ENCODE data around the gene IQGAP1.
"Not testable (repeated sequence)": the region's sequence is repeated elsewhere in the genome, so short reads cannot be mapped to it uniquely, and the experiment has no call there.

Gene IQGAP1

DNA sequence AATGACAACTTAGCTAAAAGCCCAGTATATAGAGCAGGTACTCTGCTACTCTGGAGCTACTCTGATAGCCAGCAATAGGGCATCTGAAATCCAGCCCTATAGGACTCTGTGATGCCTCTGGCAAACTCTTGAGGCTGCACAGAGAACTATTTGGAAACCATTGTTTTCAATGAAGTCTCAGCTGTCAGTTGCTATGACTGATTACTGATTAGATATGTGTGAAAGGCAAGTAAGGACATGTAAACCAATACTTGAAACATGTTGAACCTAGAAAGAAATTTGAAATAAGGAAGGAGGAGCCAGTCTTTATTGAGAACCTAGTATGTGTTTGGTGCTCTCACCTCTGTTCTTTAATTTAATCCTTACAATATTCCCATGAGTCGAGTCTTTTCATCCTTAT, 101.5 kb downstream of the IQGAP1 start:
- no peak for DNase-seq

DNA sequence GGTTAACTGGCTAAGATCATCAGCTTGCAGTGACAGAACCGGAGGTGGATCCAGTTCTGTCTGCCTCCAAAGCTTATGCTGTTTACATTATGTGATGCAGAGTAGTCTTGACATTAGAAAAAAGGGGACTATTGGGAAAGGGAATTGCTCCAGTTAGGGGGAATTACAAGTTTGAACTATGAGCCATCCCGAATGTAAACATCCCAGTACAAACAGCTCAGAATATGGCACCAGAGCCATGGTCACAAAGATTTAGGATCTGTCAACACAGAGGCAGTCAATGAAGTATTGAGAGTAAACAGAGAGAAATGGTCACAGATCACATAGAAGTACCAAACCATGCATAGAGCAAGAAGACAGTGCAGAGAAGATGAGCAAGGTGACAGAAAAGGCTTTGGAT, 101.9 kb downstream of the IQGAP1 start:
- DNase-seq: no peak

DNA sequence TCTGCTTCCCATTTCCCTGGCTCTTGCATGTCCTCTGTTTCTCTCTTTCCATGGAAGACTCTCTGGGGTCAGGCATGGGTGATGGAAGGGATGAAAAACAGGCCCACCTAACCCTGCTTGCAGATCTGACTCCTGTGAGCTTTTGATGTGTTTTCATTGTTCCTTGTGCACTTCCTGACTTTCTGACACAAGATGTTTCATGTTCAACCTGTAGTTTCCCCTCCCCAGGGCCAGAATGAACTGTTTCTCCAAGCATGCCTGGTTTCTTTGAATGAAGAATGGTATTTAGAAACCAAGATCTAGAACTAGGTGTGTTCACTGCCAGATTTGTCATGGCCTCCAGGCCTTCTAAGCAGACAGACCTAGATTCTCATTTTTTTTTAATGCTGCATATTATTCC, 105.6 kb downstream of the IQGAP1 start:
- DNase-seq: no peak

DNA sequence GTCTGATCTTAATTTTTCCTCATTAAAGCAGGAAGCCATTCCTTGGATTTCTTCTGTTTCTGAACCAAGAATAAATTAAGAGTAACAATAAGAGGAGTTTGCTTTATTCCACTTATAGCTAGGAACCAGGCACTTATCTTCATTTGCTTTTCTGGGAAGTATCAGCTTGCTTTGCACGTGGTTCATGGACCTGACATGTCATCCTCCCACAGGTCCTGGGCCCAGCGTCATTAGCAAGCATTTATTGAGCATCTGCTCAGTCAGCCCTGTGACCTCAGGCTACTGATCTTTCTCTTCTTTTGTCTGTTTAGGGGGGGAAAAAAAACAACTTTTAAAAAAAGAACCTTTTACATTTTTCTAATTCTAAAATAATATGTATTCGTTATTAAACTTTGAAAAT, 107.0 kb downstream of the IQGAP1 start:
- DNase-seq: no peak

DNA sequence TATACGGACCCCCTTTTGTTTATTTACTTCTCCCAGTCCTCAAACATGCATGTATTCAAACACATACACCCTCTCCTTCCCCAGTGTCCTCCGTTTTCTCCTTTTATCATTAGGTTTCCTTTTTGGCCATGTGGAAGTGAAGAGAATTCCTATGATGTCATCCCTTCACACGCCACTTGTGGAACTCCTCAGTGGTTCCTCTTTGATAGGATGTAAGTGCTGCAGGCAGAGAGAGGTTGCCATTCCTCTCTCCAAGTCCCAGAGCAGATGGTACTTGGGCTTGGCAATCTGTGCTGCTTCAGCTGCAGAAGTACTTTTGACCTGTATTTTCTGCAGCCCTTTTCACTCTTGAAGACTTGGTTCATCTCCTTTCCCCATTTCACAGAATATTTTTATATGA, 108.7 kb downstream of the IQGAP1 start:
- no peak for DNase-seq

DNA sequence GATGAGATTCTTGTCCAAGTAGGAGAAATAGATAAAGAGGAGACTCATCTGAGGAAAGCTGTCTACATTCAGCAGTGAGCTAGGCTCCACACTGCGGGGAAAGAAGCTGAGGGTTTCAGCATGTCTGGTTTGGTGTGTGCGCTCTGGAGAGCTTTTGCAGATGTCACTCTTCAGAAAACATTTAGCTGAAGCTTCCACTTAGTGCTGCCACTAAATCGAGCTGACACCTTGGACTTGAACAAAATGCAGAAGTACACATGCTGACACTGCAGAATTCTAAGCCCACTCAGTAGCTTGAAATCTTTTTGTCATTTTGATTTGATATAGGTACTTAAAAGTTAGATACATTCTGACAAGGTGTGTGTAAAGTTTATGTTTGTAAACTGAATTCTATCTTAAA, 109.3 kb downstream of the IQGAP1 start:
- no peak for DNase-seq

DNA sequence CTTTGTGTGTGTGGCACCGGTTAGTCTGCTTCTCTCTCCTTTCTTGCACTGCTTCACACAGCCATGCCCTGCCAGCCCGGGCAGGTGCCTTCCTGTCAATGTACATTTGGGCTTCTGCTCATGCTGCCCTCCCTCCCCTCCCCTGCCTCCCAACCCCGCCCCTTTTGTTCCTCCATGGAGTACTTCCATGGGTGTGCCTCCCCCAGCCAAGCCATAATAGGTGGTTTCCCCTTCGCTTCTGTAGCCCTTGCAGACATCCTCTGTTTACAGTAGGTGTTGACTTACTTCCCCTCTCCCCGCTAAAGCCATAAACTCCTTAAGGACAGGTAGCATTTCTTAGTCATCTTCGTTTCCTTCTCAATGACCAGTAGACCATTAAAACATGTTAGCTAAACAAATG, 109.9 kb downstream of the IQGAP1 start:
- DNase-seq: no peak

DNA sequence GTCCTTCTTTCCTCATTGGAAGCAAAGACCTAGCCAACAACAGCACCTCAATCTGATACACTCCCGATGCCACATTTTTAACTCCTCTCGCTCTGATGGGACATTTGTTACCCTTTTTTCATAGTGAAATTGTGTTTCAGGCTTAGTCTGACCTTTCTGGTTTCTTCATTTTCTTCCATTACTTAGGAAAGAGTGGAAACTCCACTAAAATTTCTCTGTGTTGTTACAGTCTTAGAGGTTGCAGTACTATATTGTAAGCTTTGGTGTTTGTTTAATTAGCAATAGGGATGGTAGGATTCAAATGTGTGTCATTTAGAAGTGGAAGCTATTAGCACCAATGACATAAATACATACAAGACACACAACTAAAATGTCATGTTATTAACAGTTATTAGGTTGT, 112.1 kb downstream of the IQGAP1 start:
- DNase-seq: no peak

DNA sequence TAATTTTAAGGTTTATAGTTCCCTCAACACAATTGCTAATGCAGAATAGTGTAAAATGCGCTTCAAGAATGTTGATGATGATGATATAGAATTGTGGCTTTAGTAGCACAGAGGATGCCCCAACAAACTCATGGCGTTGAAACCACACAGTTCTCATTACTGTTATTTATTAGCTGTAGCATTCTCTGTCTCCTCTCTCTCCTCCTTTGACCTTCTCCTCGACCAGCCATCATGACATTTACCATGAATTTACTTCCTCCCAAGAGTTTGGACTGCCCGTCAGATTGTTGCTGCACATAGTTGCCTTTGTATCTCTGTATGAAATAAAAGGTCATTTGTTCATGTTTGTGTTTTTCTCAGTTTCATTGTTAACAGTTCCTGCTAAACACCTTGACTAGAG, 113.9 kb downstream of the IQGAP1 start:
- no peak for DNase-seq

DNA sequence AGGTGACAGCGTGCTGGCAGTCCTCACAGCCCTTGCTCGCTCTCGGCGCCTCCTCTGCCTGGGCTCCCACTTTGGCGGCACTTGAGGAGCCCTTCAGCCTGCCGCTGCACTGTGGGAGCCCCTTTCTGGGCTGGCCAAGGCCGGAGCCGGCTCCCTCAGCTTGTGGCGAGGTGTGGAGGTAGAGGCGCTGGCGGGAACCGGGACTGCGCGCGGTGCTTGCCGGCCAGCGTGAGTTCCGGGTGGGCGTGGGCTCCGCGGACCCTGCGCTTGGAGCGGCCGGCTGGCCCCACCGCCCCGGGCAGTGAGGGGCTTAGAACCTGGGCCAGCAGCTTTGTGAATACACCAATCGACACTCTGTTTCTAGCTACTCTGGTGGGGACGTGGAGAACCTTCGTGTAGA, 122.7 kb downstream of the IQGAP1 start:
- not testable (repeated sequence) for DNase-seq

DNA sequence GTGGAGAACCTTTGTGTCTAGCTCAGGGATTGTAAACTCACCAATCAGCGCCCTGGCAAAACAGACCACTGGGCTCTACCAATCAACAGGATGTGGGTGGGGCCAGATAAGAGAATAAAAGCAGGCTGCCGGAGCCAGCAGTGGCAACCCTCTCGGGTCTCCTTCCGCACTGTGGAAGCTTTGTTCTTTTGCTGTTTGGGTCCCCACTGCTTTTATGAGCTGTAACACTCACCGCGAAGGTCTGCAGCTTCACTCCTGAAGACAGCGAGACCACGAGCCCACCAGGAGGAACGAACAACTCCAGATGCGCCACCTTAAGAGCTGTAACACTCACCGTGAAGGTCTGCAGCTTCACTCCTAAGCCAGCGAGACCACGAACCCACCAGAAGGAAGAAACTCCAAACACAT, 123.2 kb downstream of the IQGAP1 start:
- DNase-seq: peak; percentile 8

DNA sequence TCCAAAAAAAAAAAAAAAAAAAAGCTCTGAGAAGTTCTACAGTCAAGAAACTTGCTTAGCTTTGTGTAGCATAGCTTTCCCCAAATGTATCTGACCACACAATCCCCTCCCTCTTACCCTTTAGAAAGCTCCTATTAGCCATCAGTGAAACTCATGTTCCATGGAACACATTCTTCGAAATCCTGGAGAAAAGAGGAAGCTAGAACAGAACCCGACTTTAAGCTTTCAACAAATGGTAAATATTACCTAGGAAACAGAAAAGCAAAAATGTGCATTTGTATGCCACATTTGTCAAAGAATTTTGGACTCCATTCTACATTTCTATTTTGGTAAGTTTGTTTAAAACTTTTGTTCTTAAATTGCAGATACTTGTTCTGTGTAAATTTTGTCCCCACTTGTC, 124.2 kb downstream of the IQGAP1 start:
- DNase-seq: no peak

DNA sequence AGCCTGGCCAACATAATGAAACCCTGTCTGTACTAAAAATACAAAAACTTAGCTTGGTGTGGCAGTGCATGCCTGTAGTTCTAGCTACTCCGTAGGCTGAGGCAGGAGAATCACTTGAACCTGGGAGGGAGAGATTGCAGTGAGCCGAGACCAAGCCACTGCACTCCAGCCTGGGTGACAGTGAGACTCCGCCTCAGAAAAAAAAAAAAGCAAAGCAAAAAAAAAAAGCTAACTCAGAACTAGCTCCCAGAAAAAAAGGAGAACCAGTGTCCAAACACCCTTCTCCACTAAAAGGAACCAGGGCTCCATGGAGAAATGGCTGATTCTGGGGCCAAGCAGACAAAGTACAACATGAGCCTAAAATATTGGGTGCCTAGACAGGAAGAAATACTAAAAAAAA, 124.9 kb downstream of the IQGAP1 start:
- DNase-seq: no peak

DNA sequence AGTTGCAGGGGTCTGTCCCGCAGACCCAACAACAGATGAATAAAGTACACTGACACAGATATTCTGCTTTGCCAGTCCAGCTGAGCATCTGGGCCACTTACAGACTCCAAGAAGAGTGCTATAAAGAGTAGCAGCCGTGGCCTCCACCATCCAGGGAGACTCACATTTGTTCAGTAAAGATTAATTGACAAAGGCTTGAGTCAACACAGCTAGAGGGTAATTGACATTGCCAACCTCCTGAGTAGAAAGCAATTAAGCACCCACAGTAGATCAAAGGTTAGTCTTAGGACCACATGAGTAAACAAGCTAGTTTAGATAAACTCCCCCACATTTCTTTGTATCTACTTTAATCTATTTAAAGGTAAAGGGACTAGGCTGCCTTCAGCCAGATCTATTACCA, 125.4 kb downstream of the IQGAP1 start:
- DNase-seq: no peak

DNA sequence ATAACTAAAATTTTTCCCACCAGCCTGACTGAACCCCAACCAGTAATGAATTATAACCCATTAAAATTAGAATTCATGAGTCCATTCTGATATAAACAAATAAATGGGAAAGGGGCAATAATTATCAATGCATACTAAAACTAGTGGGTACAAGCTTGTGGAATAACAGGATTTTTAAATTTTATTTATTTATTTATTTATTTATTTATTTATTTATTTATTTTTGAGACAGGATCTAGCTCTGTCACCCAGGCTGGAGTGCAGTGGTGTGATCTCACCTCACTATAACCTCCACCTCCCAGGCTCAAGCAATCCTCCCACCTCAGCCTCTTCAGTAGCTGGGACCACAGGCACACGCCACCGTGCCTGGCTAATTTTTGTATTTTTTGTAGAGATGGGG, 125.9 kb downstream of the IQGAP1 start:
- not testable (repeated sequence) for DNase-seq

DNA sequence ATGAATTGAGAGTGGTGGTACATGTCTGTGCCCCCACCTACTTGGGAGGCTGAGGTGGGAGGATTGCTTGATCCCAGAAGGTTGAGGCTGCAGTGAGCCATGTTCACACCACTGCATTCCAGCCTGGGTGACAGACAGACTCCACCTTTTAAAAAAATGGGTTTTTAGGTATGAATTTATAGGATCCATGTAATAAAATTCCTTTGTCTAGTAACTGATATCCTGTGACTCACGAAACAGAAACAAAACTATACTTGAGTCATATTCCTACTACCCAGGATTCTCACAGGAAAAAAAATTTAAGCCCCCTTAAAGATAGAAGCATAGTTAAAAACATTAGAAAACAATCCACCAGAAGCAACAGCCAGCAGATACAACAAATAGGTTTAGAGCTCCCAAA, 131.6 kb downstream of the IQGAP1 start:
- DNase-seq: no peak

DNA sequence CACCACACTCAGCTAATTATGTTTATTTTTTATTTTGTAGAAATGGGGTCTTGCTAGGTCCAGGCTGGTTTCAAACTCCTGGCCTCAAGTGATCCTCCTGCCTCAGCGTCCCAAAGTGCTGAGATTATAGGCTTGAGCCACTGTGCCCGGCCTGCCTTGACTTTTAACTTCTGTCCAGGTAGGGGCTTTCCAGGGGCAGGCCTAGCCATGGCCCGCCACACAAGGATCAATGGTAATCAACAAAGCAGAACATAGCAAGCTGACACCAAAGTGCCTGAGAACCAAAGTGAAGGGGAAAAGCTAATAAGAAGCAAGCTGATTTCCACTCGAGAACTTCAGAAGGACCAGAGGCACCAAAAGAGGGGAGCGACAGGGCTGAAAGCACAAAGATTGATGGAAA, 132.3 kb downstream of the IQGAP1 start:
- no peak for DNase-seq

DNA sequence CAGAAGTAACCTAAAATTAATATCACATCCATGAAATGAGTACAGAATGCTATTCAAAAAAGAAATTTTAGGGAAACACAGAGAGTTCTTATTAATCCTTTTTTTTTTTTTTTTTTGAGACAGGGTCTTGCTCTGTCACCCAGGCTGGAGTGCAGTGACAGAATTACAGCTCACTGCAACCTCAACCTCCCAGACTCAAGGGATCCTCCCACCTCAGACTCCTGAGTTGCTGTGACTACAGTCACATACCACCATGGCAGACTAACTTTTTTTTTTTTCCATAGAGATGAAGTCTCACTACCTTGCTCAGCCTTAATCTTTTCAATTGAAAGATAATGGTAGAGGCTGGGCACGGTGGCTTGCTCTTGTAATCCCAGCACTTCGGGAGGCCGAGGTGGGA, 135.3 kb downstream of the IQGAP1 start:
- no peak for DNase-seq

DNA sequence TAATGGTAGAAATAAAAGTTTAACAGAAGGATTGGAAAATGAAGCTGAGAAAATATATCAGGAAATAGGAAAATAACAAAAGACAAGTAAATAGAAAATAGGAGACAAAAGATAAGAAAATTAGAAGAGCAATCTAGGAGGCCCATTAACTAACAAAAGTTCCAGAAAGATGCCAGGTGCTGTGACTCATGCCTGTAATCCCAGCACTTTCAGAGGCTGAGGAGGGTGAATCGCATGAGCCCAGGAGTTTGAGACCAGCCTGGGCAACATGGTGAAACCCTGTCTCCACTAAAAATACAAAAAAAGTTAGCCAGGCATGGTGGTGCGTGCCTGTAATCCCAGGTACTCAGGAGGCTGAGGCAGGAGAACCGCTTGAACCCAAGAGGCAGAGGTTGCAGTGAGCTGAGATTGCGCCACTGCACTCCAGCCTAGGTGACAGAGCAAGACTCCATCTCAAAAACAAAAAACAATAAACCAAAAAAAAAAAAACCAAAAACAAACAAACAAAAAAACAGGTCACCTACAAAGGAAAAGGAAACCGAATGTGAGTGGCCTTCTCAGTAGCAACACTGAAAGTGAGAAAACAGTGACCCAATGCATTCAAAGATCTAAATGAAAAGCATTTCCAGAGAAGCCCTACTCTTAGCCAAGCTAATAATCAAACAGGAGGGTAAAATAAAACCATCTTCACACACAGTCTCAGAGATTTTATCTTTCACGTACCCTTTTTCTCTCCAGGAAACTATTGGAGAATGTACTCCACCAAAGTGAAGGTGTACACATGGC, 136.2 kb downstream of the IQGAP1 start:
- DNase-seq: not testable (repeated sequence)

DNA sequence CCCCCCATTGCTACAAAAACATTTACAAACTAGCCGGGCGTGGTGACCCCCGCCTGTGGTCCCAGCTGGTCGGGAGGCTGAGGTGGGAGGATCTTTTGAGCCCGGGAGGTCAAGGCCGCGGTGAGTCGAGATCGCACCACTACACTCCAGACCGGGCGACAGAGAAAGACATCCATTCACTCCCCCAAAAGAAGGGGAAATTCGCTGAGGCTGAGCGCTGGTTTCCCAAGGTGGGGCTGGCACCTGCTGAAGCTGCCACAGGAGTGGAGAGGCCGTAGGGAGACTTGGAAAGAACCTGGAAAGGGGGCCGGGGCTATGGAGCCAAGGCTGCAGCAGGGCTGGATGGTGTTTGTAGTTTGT, 140.9 kb downstream of the IQGAP1 start:
- DNase-seq: no peak

DNA sequence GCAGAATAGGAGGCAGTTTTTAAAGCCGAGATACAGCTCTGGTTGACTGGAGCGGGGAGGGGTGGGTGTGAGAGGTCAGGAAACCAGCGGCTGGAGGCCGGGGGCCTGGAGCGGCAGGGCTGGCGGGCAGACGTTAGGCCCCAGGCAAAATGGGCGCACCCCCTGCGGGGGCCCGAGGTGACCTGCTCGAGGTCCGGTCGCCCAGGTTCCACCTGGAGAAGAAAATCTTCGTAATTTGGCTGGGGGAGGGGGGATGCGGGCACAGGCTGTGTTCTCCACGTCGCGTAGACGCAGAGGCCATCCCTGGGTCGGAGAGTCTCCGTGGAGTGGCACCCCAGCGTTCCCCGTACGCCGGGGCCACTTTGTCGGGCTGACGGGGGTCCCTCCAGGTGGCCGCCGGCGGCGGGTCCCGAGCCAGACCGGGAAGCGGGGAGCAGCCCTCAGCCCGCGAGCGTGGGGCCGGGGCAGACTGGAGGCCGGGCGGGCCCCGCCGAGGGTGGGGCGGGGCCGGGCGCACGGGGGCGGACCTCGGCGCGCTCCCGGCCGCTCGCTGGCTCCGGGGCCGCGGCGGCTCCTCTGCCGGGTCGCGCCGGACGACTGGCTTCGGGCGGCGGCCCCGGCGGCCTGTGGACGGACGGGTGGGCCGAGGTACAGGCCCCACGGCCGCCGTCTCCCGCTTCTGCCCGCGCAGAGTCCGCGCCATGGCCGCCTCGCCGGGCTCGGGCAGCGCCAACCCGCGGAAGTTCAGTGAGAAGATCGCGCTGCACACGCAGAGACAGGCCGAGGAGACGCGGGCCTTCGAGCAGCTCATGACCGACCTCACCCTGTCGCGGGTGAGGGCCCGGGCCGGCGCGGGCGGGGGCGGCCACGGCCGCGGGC, 141.6 kb downstream of the IQGAP1 start, which contains the start of gene CRTC3:
TSS of gene CRTC3 (plus strand) at position 553 of the 879 bp plus-strand sequence. CDS start at position 702, 149 bp downstream.
- peak; percentile 45 for DNase-seq

DNA sequence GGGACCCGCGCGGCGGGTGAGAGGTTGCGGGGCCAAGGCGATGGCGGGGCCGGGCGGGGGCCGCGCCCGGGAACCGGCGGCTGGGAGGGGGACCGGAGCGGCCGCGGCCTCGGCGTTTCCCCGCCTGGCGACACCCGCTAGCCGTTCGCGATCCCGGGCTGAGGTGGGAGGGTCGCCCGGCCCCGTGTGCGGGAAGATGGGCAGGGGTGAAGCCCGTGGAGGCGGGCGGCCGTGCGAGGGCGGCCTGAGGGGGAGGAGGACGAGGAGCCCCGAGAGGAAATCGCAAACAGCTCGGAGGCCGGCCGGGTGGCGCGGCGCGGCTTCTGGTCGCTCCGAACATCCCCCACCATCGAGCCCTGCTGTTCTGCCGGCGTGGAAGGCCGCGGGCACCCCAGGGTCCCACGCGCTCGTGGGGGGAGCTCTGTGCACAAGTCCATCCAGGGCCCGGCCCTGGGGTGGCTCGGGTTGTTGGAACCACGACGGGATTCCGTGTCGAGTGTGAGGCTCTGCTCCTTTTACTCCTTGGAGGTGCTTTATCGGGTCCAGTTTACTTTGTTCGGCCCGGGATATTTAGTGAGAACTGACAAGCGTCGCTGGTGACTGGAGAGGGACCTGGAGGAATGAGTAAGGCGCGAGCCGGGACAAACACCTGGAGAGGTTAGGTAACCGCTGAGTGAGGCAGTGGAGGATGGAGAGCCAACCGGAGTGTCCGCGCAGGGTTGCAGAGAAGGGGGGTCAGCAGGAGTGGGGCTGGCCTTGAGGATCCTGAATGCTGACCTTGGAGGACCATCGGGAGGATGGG, 142.4 kb downstream of the IQGAP1 start:
- peak; percentile 45 for DNase-seq

DNA sequence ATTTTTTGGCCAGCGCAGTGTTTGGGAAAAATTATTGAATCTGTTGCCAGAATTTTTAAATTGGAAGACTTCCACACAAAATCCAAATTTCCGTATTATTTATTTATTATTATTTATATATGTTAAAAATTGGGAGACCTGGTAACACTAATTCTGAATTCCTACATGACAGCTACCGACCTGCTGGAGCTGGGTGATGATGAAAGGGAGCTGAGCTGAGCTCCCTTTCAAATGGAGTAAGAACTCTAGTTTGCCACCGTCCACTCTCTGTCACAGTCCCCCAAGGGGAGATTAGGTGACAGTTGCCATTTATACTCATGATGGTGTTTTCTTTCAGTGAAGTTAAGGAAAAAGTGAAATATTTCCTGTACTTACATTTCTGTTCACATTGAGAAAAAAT, 143.1 kb downstream of the IQGAP1 start:
- no peak for DNase-seq

Measured in activated gamma-delta T cell treated with Interleukin-2 at 50 U/mL for 16 hours (primary cell).